ENCODE measurements around the gene CNTNAP2.

GRCh38 chr7:147952918-147953317, 1836.3 kb downstream of the CNTNAP2 start:
- TF ChIP-seq POLR2AphosphoS5 (IDR thresholded peaks at IDR 0.05; ENCODE audit: low read depth, low read length) (no peak), CTCF (IDR thresholded peaks at IDR 0.05) (no peak)
